HG03520 (cell line): Measurements from ENCODE around the gene MPIG6B.

Source experiments
- ATAC-seq: cut with Tn5 transposase; IDR thresholded peaks from one replicate; pipeline ENCODE4 v1.9.1; 2021; ENCODE audit warnings: mild to moderate bottlenecking, moderate library complexity; ENCODE audit not compliant: unreplicated experiment

MPIG6B gene

GRCh38 chr6:31765559-31765909 is 42.4 kb downstream of the MPIG6B start:
- ATAC-seq = no peak

GRCh38 chr6:31765910-31766794 is 43.0 kb downstream of the MPIG6B start:
- no peak for ATAC-seq

DNA sequence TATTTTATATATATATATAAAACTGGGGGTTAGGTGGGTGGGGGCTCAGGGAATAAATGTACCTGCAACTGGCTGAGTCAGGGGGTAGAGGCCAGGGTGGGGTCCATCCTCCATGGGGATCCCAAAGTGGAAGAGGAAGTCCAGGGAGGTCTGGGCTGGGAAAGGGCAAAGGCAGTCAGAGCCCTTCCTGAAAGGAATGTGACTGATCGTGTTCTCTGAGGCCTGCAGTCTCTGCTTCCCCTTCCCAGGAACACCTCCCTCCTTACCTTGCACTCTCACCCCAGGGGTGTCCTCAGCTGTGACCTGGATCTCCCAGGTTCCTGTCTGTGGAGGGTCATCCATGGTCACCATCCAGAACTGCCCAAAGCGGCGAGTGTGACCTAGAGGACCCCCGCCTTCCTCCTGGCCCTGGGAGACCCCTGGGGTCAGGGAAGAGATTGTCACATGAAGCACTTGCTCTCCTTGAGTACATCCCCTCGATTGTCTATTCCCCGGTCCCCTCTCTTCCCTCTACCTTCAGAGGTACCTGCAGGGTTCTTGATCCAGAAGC is 44.0 kb downstream of the MPIG6B start:
- no peak for ATAC-seq

DNA sequence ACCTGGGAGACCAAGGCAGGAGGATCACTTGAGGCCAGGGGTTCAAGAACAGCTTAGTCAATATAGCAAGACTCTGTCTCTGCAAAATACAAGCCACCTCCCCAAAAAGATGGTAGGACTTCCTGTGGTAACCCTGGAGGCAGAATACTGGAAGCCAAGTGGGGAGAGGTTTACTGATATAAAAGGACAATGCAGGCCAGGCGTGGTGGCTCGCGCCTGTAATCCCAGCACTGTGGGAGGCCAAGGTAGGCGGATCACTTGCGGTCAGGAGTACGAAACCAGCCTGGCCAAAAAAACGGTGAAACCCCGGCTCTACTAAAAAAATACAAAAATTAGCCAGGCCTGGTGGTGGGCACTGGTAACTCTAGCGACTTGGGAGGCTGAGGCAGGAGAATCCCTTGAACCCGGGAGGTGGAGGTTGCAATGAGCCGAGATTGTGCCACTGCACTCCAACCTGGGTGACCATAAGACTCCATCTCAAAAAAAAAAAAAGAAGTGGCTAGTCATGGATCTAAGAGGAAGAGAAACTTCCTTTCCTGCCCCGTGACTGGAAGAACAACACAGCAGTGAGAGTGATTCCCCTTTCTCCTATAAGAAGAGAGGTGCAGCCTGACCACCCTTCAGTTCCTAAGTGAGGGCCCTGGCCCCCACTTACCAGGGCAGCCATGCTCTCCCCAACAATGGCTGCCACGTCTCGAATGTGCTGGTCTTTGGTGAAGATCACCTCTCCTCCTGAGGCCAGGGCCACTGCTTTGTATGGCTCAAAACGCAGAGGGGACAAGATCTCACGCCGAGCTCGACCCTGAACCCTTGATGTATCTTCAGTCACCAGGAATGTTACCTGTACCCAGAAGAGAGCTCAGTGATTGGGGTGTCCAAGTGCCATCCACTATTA is 45.4 kb downstream of the MPIG6B start:
- ATAC-seq = no peak

DNA sequence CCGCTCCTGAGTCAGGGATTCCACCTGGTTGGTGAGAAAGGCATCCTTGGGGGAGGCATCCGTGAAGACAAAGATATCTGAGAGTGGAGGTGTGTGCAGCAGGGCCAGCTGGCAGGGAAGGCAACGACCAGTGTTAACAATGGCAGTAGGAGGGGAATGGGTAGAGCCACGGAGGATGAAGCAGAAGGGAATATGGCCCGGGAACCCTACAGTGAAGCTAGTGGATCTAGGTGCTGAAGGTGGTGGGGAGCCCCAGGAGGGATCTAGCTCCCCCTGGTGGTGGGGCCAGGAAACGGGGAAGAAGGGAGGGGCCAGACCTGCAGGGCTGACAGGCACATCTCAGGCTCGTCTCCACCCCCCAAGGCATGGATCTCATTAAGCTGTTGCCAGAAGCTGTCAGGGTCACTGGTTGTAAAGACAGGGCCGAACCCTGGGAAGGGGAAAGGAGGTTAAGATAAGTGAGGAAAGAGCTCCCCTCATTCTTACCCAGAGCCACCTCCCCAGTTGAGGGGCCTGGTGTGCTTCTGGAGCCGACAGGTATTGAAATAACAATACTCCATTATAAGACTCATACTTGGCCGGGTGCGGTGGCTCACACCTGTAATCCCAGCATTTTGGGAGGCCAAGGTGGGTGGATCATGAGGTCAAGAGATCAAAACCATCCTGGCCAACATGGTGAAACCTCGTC is 46.7 kb downstream of the MPIG6B start:
- ATAC-seq = no peak

DNA sequence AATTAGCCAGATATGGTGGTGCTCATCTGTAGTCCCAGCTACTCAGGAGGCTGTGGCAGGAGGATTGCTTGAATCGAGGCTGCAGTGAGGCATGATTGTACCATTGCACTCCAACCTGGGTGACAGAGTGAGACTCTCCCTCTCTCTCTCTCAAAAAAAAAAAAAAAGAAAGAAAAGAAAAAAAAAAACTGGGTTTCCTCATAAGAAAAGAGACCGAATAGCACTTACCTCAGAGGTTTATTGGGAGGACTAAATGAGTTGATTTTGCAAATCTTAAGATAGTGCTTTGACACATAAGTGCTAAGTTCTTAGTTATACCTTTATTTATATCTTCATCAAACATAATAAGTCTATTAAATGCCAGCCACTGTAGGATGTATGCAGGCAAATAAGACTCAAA is 47.7 kb downstream of the MPIG6B start:
- no peak for ATAC-seq

- no peak for ATAC-seq
These were observed 48.8 kb downstream of the MPIG6B start for GRCh38 chr6:31771992-31772358.

GRCh38 chr6:31775184-31775583 is 52.0 kb downstream of the MPIG6B start:
- ATAC-seq = no peak

DNA sequence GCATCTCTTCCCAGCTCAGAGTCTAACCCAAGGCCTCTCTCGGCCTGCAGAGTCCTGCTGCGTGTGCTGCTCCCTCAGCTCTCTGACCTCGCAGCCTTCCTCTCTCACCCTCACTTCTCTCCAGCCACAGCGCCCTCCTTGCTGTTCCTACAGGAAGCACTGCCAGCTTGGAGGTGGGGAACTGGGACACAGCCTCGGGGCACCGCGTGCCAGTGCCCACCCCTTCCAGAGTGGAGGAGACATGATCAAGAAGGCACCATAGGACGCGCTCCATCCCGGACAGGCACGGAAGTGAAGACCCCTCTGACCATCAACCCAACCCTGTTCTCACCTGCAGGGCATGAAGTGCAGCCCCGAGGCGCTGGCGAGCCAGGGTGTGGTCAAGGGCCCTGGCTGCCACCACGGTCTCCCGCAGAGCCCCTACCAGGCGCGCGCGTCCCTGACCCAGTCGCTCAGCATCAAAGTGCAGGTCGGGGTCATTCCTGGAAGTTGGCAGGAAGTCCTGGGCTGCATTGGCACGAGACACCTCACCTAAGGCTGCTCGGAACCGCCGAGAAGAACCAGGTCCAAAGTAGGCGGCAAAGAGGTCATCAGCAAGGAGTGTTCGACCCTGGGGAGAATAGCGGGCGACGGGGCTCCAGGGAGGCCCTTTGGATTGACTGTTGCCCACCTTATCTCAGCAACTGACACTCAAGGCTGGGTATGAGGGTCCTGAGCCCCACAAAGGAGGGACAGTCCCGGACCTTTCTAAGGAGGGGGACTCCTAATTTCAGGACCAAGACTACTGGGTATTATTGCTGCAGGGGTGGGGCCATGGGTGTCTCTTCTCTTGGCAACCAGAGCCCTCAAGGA is 52.7 kb downstream of the MPIG6B start:
- ATAC-seq = no peak
